WTC11 (cell line): Measurements from ENCODE around the gene BACE2. TPM values are rescaled to one million over a fixed set of nuclear protein-coding genes. Genes with fewer than 3 reads are reported as not detected.

Experiments
- ATAC-seq: fragments of 200-7000 bp; cut with Tn5 transposase; 2 replicates; pipeline ENCODE4 v1.10.0; 2021; ENCODE audit warnings: mild to moderate bottlenecking, moderate library complexity
- CTCF ChIA-PET: fragments of 300-600 bp; sonication (Branson Sonifier 250); formaldehyde crosslinking; loops from one replicate; lab custom pipeline; 2021; ENCODE audit warnings: antibody characterized with exemption; lab: Charles Lee
- POLR2A ChIA-PET: fragments of 350-600 bp; sonication (Branson Sonifier 250); formaldehyde crosslinking; loops from one replicate; lab custom pipeline; 2021; ENCODE audit warnings: antibody characterized with exemption; lab: Charles Lee
- DNase-seq: peaks from one replicate; pipeline ENCODE4 v3.0.0; 2021; ENCODE audit warnings: low spot score
- H3K27ac Mint-ChIP-seq: 2 replicates; pipeline ENCODE4 v1.8.0; 2021; ENCODE audit warnings: mixed read lengths
- H3K27me3 Mint-ChIP-seq: 2 replicates; pipeline ENCODE4 v1.8.0; 2021; ENCODE audit warnings: low read depth, mild to moderate bottlenecking, moderate library complexity, mixed read lengths
- H3K36me3 Mint-ChIP-seq: 2 replicates; pipeline ENCODE4 v1.8.0; 2021; ENCODE audit warnings: mixed read lengths
- H3K4me1 Mint-ChIP-seq: 2 replicates; pipeline ENCODE4 v1.8.0; 2022; ENCODE audit warnings: mixed read lengths
- H3K4me3 Mint-ChIP-seq: 2 replicates; pipeline ENCODE4 v1.8.0; 2021; ENCODE audit warnings: mild to moderate bottlenecking, moderate library complexity, mixed read lengths
- H3K9me3 Mint-ChIP-seq: 2 replicates; pipeline ENCODE4 v1.8.0; 2021; ENCODE audit warnings: mixed read lengths
- ARID4B ChIP-seq: sonication (generic); formaldehyde crosslinking; IDR thresholded peaks from 2 replicates; pipeline ENCODE4 v1.8.0; 2023; ENCODE audit warnings: missing genetic modification reagents, mild to moderate bottlenecking, borderline replicate concordance
- ATF1 ChIP-seq: sonication (generic); formaldehyde crosslinking; IDR thresholded peaks from 2 replicates; pipeline ENCODE4 v1.8.1; 2023; ENCODE audit warnings: mild to moderate bottlenecking, moderate library complexity, missing genetic modification reagents
- CDX4 ChIP-seq: fragments of 250-450 bp; sonication (Bioruptor Pico); IDR thresholded peaks from 2 replicates; pipeline ENCODE4 v1.9.0; 2021; ENCODE audit warnings: moderate library complexity, mild to moderate bottlenecking, inconsistent platforms, borderline replicate concordance
- CTCF ChIP-seq: fragments of 200-600 bp; IDR thresholded peaks from 2 replicates; pipeline ENCODE4 v1.8.0; 2022; ENCODE audit warnings: antibody characterized with exemption
- GTF2I ChIP-seq: fragments of 250-450 bp; sonication (Bioruptor Pico); conservative IDR thresholded peaks from 2 replicates; pipeline ENCODE4 v1.4.0; 2021; ENCODE audit warnings: mild to moderate bottlenecking
- JUN ChIP-seq: sonication (generic); formaldehyde crosslinking; IDR thresholded peaks from 2 replicates; pipeline ENCODE4 v1.8.0; 2023; ENCODE audit warnings: mild to moderate bottlenecking, missing genetic modification reagents
- MAX ChIP-seq: sonication (generic); formaldehyde crosslinking; IDR thresholded peaks from 2 replicates; pipeline ENCODE4 v1.8.0; 2022; ENCODE audit warnings: mild to moderate bottlenecking, missing genetic modification reagents
- MLX ChIP-seq: sonication (generic); formaldehyde crosslinking; IDR thresholded peaks from 2 replicates; pipeline ENCODE4 v1.8.1; 2023; ENCODE audit warnings: mild to moderate bottlenecking, missing genetic modification reagents, moderate library complexity
- MXD4 ChIP-seq: fragments of 250-450 bp; sonication (Bioruptor Pico); IDR thresholded peaks from 2 replicates; pipeline ENCODE4 v1.8.0; 2021; ENCODE audit warnings: mild to moderate bottlenecking, moderate library complexity, borderline replicate concordance
- SMAD4 ChIP-seq: sonication (generic); formaldehyde crosslinking; IDR thresholded peaks from 2 replicates; pipeline ENCODE4 v1.8.0; 2022; ENCODE audit warnings: mild to moderate bottlenecking, missing genetic modification reagents
- SOX15 ChIP-seq: fragments of 250-450 bp; sonication (Bioruptor Pico); IDR thresholded peaks from 2 replicates; pipeline ENCODE4 v1.9.0; 2021; ENCODE audit warnings: mild to moderate bottlenecking
- TCF7 ChIP-seq: sonication (generic); formaldehyde crosslinking; IDR thresholded peaks from 2 replicates; pipeline ENCODE4 v1.8.0; 2022; ENCODE audit warnings: mild to moderate bottlenecking, low read depth, missing genetic modification reagents, moderate library complexity
- ZNF138 ChIP-seq: sonication (generic); formaldehyde crosslinking; conservative IDR thresholded peaks from 2 replicates; pipeline ENCODE4 v1.8.1; 2022; ENCODE audit warnings: mild to moderate bottlenecking, moderate library complexity, missing genetic modification reagents
- ZNF281 ChIP-seq: sonication (generic); formaldehyde crosslinking; IDR thresholded peaks from 2 replicates; pipeline ENCODE4 v1.8.0; 2023; ENCODE audit warnings: mild to moderate bottlenecking, missing genetic modification reagents
- ZNF416 ChIP-seq: fragments of 250-450 bp; sonication (Bioruptor Pico); IDR thresholded peaks from 2 replicates; pipeline ENCODE4 v1.9.0; 2021; ENCODE audit warnings: mild to moderate bottlenecking, inconsistent platforms
- ZNF532 ChIP-seq: fragments of 250-450 bp; sonication (Bioruptor Pico); IDR thresholded peaks from 2 replicates; pipeline ENCODE4 v1.9.0; 2021; ENCODE audit warnings: mild to moderate bottlenecking, borderline replicate concordance
- total RNA-seq: library from RNA; stranded (reverse); gene quantifications from 3 replicates; pipeline ENCODE4 v1.2.3, GENCODE V29; 2021

BACE2 gene
- total RNA-seq, 1 experiment from 2014 or later, result 9.8 TPM

- Mint-ChIP-seq H3K9me3 (peaks cover 18% of the 10 kb centered on the region), H3K27ac (no peak overlapping the region), H3K4me1 (peaks cover 4% of the 10 kb centered on the region), H3K27me3 (peaks cover 2% of the 10 kb centered on the region; the same call in 1 of the 2 replicates)
- no peak for ATAC-seq
- ChIA-PET POLR2A (no interaction called here), CTCF (no interaction called here)
- TF ChIP-seq SOX15 (CRISPR knock-in tag) (no peak), ATF1 (CRISPR knock-in tag) (no peak), ZNF281 (CRISPR knock-in tag) (no peak), ZNF138 (CRISPR knock-in tag) (no peak), SMAD4 (no peak), GTF2I (no peak), CDX4 (CRISPR knock-in tag) (no peak), MLX (CRISPR knock-in tag) (no peak), MAX (CRISPR knock-in tag) (no peak), JUN (no peak), MXD4 (no peak)
- TF ChIP-seq, all 79 proteins: peak for 0
- Mint-ChIP-seq H3K36me3 (peaks cover 37% of the 10 kb centered on the region), H3K4me3 (no peak overlapping the region)
- no peak for DNase-seq
These were observed 82.6 kb downstream of the BACE2 start for GRCh38 chr21:41250519-41250918.

GRCh38 chr21:41251961-41252642 is 84.1 kb downstream of the BACE2 start:
- Mint-ChIP-seq H3K4me1 (no peaks in the 10 kb centered on the region), H3K4me3 (no peak overlapping the region), H3K36me3 (peaks cover 47% of the 10 kb centered on the region), H3K27ac (no peak overlapping the region), H3K9me3 (peaks cover 29% of the 10 kb centered on the region), H3K27me3 (peaks cover 2% of the 10 kb centered on the region; the same call in 1 of the 2 replicates)
- ChIA-PET POLR2A (no interaction called here), CTCF (no interaction called here)
- ATAC-seq (no peak), DNase-seq (no peak)
- TF ChIP-seq ARID4B, result no peak
- TF ChIP-seq CTCF, result no peak
- no peak for TF ChIP-seq ZNF138 (CRISPR knock-in tag)
- no peak for TF ChIP-seq ZNF416 (CRISPR knock-in tag)
- no peak for TF ChIP-seq TCF7 (CRISPR knock-in tag)
- no peak for TF ChIP-seq ZNF281 (CRISPR knock-in tag)
- no peak for TF ChIP-seq ZNF532 (CRISPR knock-in tag)
